Hematopoietic multipotent progenitor cell treated with erythropoietin and hydrocortisone succinate and interleukin-3 and kit ligand, for 8 days (in vitro differentiated cells): ENCODE results near the gene GNPTG.

ENCODE experiments used
- DNase-seq: peaks from one replicate; pipeline ENCODE4 v3.0.0-alpha.2; 2015

GNPTG gene

DNA sequence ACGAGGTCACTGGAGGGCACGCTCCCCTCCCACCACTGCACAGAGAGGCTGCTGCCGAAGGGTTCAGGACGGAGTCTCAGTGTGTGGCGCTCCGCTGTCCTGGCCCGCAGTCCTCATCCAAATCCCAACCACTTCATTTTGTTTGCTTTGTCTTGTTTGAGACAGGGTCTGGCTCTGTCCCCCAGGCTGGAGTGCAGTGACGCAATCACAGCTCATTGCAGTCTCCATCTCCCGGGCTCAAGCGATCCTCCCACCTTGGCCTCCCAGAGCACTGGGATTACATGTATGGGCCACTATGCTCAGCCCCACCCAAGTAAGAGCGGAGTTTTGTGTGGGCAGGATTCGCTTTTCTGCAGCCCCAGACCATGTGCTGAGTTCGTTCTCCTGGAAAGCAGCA is 50.0 kb downstream of the GNPTG start:
- no peak for DNase-seq

GRCh38 chr16:1403036-1403435 is 51.3 kb downstream of the GNPTG start:
- DNase-seq, result no peak

DNA sequence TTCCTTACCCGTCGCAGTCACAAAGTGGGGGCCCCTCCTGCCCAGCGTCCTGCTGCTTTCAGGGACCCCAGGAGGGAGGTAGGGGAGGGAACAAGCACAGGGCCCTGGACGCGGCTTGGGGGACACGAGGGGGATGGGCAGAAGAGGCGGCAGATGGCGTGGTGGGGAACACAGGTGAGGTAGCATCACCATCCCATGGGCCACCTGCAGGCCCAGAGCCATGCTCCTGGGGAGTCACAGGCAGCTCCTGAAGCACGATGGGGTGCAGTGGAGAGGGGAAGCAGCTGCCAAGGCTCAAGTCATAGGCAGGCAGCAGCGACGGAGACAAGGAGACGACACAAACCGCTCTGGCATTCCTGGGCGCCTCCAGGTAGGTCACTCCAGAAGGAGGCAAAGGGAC is 52.0 kb downstream of the GNPTG start:
- no peak for DNase-seq

GRCh38 chr16:1407753-1408152 is 56.0 kb downstream of the GNPTG start:
- peak; percentile 3 for DNase-seq

- DNase-seq, result peak; percentile 89
These were observed 56.6 kb downstream of the GNPTG start for GRCh38 chr16:1408171-1408837.

- no peak for DNase-seq
These were observed 61.1 kb downstream of the GNPTG start for GRCh38 chr16:1412847-1413246.
